ENCODE measurements around the gene ZNF500. TPM values are rescaled to one million over a fixed set of nuclear protein-coding genes. Genes with fewer than 3 reads are reported as not detected.

The ZNF500 gene
- 7.9 and 8.6 TPM in 2 replicates for total RNA-seq

GRCh38 chr16:4766875-4767628 lies at the start of gene ZNF500:
Gene ZNF500 (minus strand): TSS chr16:4767162. CDS start chr16:4765978, 1,184 bp downstream.

GRCh38 chr16:4801962-4802658 lies 35.1 kb upstream of the ZNF500 start, which contains the start of gene ROGDI:
Gene ROGDI (minus strand): TSS chr16:4802633. CDS start chr16:4802571, 62 bp downstream.

GRCh38 chr16:4795181-4795827 lies 28.3 kb upstream of the ZNF500 start, which contains the start of gene SMIM22:
Gene SMIM22 (plus strand): TSS chr16:4795369. CDS start chr16:4795735, 366 bp downstream.

GRCh38 chr16:4787627-4788482 lies 20.9 kb upstream of the ZNF500 start, which contains the start of gene SEPTIN12:
Gene SEPTIN12 (minus strand): TSS chr16:4788345. CDS start chr16:4787645, 700 bp downstream.

GRCh38 chr16:4734063-4734729 lies 32.8 kb downstream of the ZNF500 start, which contains the start of the genes ANKS3 and DNAAF8:
Gene ANKS3 (minus strand): TSS chr16:4734271. CDS start chr16:4730149, 4,122 bp downstream.
Gene DNAAF8 (plus strand): TSS chr16:4734537. CDS start chr16:4736515, 1,978 bp downstream.

Other genes with a start within 250 kb of the ZNF500 start
- gene CDIP1, start 228.4 kb downstream of the ZNF500 start, total RNA-seq = 8.0 and 9.9 TPM in 2 replicates
- gene C16orf96, start 210.8 kb downstream of the ZNF500 start, total RNA-seq = under 0.01 and 0.17 TPM in 2 replicates
- 8.6 and 11.0 TPM in 2 replicates for gene UBALD1, start 152.3 kb downstream of the ZNF500 start, total RNA-seq
- gene MGRN1, start 142.3 kb downstream of the ZNF500 start, total RNA-seq = 26.0 and 28.9 TPM in 2 replicates
- 22.9 and 23.8 TPM in 2 replicates for gene NUDT16L1, start 73.6 kb downstream of the ZNF500 start, total RNA-seq
- 10.4 and 10.8 TPM in 2 replicates for gene ANKS3, start 32.9 kb downstream of the ZNF500 start, total RNA-seq
- 0.30 and 1.5 TPM in 2 replicates for gene DNAAF8, start 32.6 kb downstream of the ZNF500 start, total RNA-seq
- gene SEPTIN12, start 21.2 kb upstream of the ZNF500 start, total RNA-seq = not detected in 2 replicates
- not detected in 2 replicates for gene SMIM22, start 28.2 kb upstream of the ZNF500 start, total RNA-seq
- gene ROGDI, start 35.5 kb upstream of the ZNF500 start, total RNA-seq = 18.3 and 27.1 TPM in 2 replicates
- gene GLYR1, start 80.1 kb upstream of the ZNF500 start, total RNA-seq = 39.5 and 44.4 TPM in 2 replicates
- 16.1 and 18.0 TPM in 2 replicates for gene UBN1, start 80.3 kb upstream of the ZNF500 start, total RNA-seq
- 4.8 and 6.9 TPM in 2 replicates for gene PPL, start 170.0 kb upstream of the ZNF500 start, total RNA-seq
- 0.17 TPM in 1 of 2 replicates, not detected in the other for gene SEC14L5, start 191.2 kb upstream of the ZNF500 start, total RNA-seq

Data from bronchus fibroblast of lung (primary cell).